OCI-LY7 (cell line): ENCODE results near the gene EIF4E1B. TPM values are rescaled to one million over a fixed set of nuclear protein-coding genes. Genes with fewer than 3 reads are reported as not detected.
A peak's percentile ranks its signal among the peaks of the same experiment; 100 is the strongest.

Experiments used
- BruUV-seq: library from RNA; stranded (reverse); fragments of 400-500 nt; replicated peaks from 2 replicates; lab custom pipeline; 2021; lab: Mats Ljungman, UMichigan
- CTCF ChIA-PET: fragments of 300-600 bp; sonication (Branson Sonifier 250); formaldehyde crosslinking; loops from one replicate; lab custom pipeline; 2022; ENCODE audit warnings: antibody characterized with exemption; ENCODE audit not compliant: unreplicated experiment; lab: Charles Lee
- POLR2A ChIA-PET: fragments of 300-600 bp; sonication (Branson Sonifier 250); formaldehyde crosslinking; loops from one replicate; lab custom pipeline; 2022; ENCODE audit warnings: antibody characterized with exemption; lab: Charles Lee
- DNase-seq: peaks from one replicate; pipeline ENCODE4 v3.0.0-alpha.2; 2015; ENCODE audit warnings: low spot score
- H2AFZ ChIP-seq: fragments of 200-600 bp; sonication (generic), shearing (Covaris generic); 2 replicates; pipeline ENCODE4 v1.6.1; 2014; ENCODE audit warnings: mild to moderate bottlenecking, antibody characterized with exemption, low read length, moderate library complexity
- H3K27ac ChIP-seq: fragments of 200-600 bp; sonication (generic); 2 replicates; pipeline ENCODE4 v1.5.1; 2014; ENCODE audit warnings: mixed run types, low read depth, mild to moderate bottlenecking, moderate library complexity, low read length, inconsistent platforms; ENCODE audit not compliant: poor library complexity, severe bottlenecking
- H3K36me3 ChIP-seq: fragments of 200-600 bp; sonication (generic); 2 replicates; pipeline ENCODE4 v1.6.1; 2014; ENCODE audit warnings: mild to moderate bottlenecking, antibody characterized with exemption, low read length, moderate library complexity, mixed read lengths; ENCODE audit not compliant: insufficient read depth
- H3K4me1 ChIP-seq: fragments of 200-600 bp; sonication (generic); 2 replicates; pipeline ENCODE4 v1.5.1; 2014; ENCODE audit warnings: mild to moderate bottlenecking, low read length; ENCODE audit not compliant: insufficient read depth, poor library complexity, severe bottlenecking
- H3K4me2 ChIP-seq: fragments of 200-600 bp; sonication (generic); 2 replicates; pipeline ENCODE4 v1.6.1; 2014; ENCODE audit warnings: mild to moderate bottlenecking, low read length
- H3K4me3 ChIP-seq: fragments of 200-600 bp; sonication (generic); 2 replicates; pipeline ENCODE4 v1.5.1; 2014; ENCODE audit warnings: mild to moderate bottlenecking, low read depth, low read length; ENCODE audit not compliant: poor library complexity, severe bottlenecking
- H3K79me2 ChIP-seq: fragments of 200-600 bp; sonication (generic); 2 replicates; pipeline ENCODE4 v1.6.1; 2016; ENCODE audit warnings: low read depth, mild to moderate bottlenecking, low read length, moderate library complexity, mixed read lengths; ENCODE audit not compliant: insufficient read depth
- H3K9me2 ChIP-seq: fragments of 200-600 bp; sonication (generic); 2 replicates; pipeline ENCODE4 v1.6.1; 2016; ENCODE audit warnings: mild to moderate bottlenecking, low read length, mixed read lengths; ENCODE audit not compliant: insufficient read depth
- H3K9me3 ChIP-seq: fragments of 200-600 bp; sonication (generic); 2 replicates; pipeline ENCODE4 v1.6.1; 2014; ENCODE audit warnings: mild to moderate bottlenecking, mixed run types, low read length, mixed read lengths
- H4K20me1 ChIP-seq: fragments of 200-600 bp; sonication (generic); 2 replicates; pipeline ENCODE4 v1.6.1; 2014; ENCODE audit warnings: mild to moderate bottlenecking, antibody characterized with exemption, low read length, moderate library complexity, mixed read lengths; ENCODE audit not compliant: insufficient read depth
- CTCF ChIP-seq: fragments of 200-600 bp; sonication (generic); conservative IDR thresholded peaks from 2 replicates; pipeline ENCODE4 v1.5.1; 2014; ENCODE audit warnings: mild to moderate bottlenecking, antibody characterized with exemption, low read length, moderate library complexity, mixed read lengths
- EZH2phosphoT487 ChIP-seq: fragments of 200-600 bp; sonication (generic); IDR thresholded peaks from 2 replicates; pipeline ENCODE4 v1.6.1; 2018; ENCODE audit warnings: low read depth, borderline replicate concordance, mild to moderate bottlenecking, mixed run types, antibody characterized with exemption, low read length, moderate library complexity, mixed read lengths
- intact Hi-C: fragments of 100-400 bp; cut with micrococcal nuclease; formaldehyde crosslinking; loops from one replicate; pipeline ENCODE4 v1.10.0; 2022; ENCODE audit not compliant: unreplicated experiment
- total RNA-seq, 2 experiments: library from RNA; depleted of rRNA in 1 of 2; stranded (reverse); fragments of >200 nt in 1 of 2; shearing (Covaris generic) in 1 of 2; gene quantifications; 2 replicates each; pipeline ENCODE4 v1.2.3, GENCODE V29; 2014 to 2022

The EIF4E1B gene
- total RNA-seq, 2 experiments from 2014 or later: 0.16 to 2.4 TPM

GRCh38 chr5:176646049-176646706 is 15.7 kb downstream of the EIF4E1B start:
- Histone ChIP-seq H3K79me2 (no peaks in the 10 kb centered on the region), H3K27ac (peak overlapping the region; percentile 42), H3K4me2 (peak overlapping the region; percentile 63), H3K4me1 (peaks cover 24% of the 10 kb centered on the region), H2AFZ (peak overlapping the region; percentile 49; the same call in 1 of the 2 replicates), H3K4me3 (peak overlapping the region; percentile 86), H3K36me3 (no peaks in the 10 kb centered on the region), H4K20me1 (no peaks in the 10 kb centered on the region), H3K9me3 (no peaks in the 10 kb centered on the region), H3K9me2 (no peaks in the 10 kb centered on the region)
- no peak for TF ChIP-seq CTCF
- TF ChIP-seq EZH2phosphoT487: no peak
- intact Hi-C loops: loop anchor here (2.0 to 5.0 kb wide), 2 partner anchors 229 to 656 kb away; partner anchors contain the start of genes CLTB, PRELID1 and RAB24
- no TSS peak for BruUV-seq
- POLR2A ChIA-PET: interaction anchor here (0.9 to 2.3 kb wide), 4 partner anchors 12 to 36 kb away, joined by 3 to 15 read pairs (median 6); partner anchors contain the start of genes EIF4E1B and SNCB
- CTCF ChIA-PET: no interaction called here
- no peak for DNase-seq

- no peaks in the 10 kb centered on the region for H3K9me3 ChIP-seq
- H3K4me1 ChIP-seq: peaks cover 24% of the 10 kb centered on the region
- ChIA-PET CTCF (interaction anchor here (0.9 kb wide), 1 partner anchor 42 kb away, joined by 3 read pairs; no protein-coding TSS in a partner anchor), POLR2A (interaction anchor here (0.7 to 2.3 kb wide), 5 partner anchors 13 to 574 kb away, joined by 3 to 15 read pairs (median 4); partner anchors contain the start of genes EIF4E1B and SNCB)
- H3K9me2 ChIP-seq: no peaks in the 10 kb centered on the region
- H3K79me2 ChIP-seq: no peaks in the 10 kb centered on the region
- TF ChIP-seq CTCF (no peak), EZH2phosphoT487 (no peak)
- peak overlapping the region; percentile 86 for H3K4me3 ChIP-seq
- peak overlapping the region; percentile 42 for H3K27ac ChIP-seq
- intact Hi-C loops: loop anchor here (1.0 to 5.0 kb wide), 4 partner anchors 16 to 656 kb away; partner anchors contain the start of genes CLTB, EIF4E1B, PRELID1 and RAB24
- H3K36me3 ChIP-seq: no peaks in the 10 kb centered on the region
- no peaks in the 10 kb centered on the region for H4K20me1 ChIP-seq
- H2AFZ ChIP-seq: peak overlapping the region; percentile 49; the same call in 1 of the 2 replicates
- DNase-seq: no peak
- H3K4me2 ChIP-seq: peak overlapping the region; percentile 63
- TSS peak; percentile 93 for BruUV-seq
These were observed 16.2 kb downstream of the EIF4E1B start for GRCh38 chr5:176646707-176647029.
